ENCODE results near the gene CAMTA1.

CAMTA1 gene

GRCh38 chr1:7535934-7536878 is 751.0 kb downstream of the CAMTA1 start:
- DNase-seq, result no peak

GRCh38 chr1:7536891-7537591 is 751.8 kb downstream of the CAMTA1 start:
- no peak for DNase-seq

- no peak for DNase-seq
Observed at GRCh38 chr1:7538033-7538432, 752.8 kb downstream of the CAMTA1 start.

GRCh38 chr1:7538849-7539768 is 753.9 kb downstream of the CAMTA1 start:
- DNase-seq, result no peak

- peak; percentile 35 for DNase-seq
Observed at GRCh38 chr1:7539769-7540175, 754.5 kb downstream of the CAMTA1 start.

- DNase-seq, result no peak
Observed at GRCh38 chr1:7540816-7541215, 755.6 kb downstream of the CAMTA1 start.

- no peak for DNase-seq
Observed at GRCh38 chr1:7541629-7542028, 756.4 kb downstream of the CAMTA1 start.

GRCh38 chr1:7543718-7544090 is 758.5 kb downstream of the CAMTA1 start:
- DNase-seq, result no peak

- peak; percentile 89 for DNase-seq
Observed at GRCh38 chr1:7549277-7550161, 764.3 kb downstream of the CAMTA1 start.

- no peak for DNase-seq
Observed at GRCh38 chr1:7550261-7550865, 765.1 kb downstream of the CAMTA1 start.

GRCh38 chr1:7550981-7551380 is 765.7 kb downstream of the CAMTA1 start:
- DNase-seq, result no peak

GRCh38 chr1:7551442-7551841 is 766.2 kb downstream of the CAMTA1 start:
- DNase-seq, result no peak

GRCh38 chr1:7552402-7552801 is 767.1 kb downstream of the CAMTA1 start:
- peak; percentile 89 for DNase-seq

GRCh38 chr1:7553042-7553690 is 767.9 kb downstream of the CAMTA1 start:
- no peak for DNase-seq

GRCh38 chr1:7554385-7555235 is 769.4 kb downstream of the CAMTA1 start:
- peak; percentile 64 for DNase-seq

GRCh38 chr1:7555391-7556185 is 770.3 kb downstream of the CAMTA1 start:
- no peak for DNase-seq

GRCh38 chr1:7557301-7557891 is 772.1 kb downstream of the CAMTA1 start:
- DNase-seq, result no peak

GRCh38 chr1:7558041-7558461 is 772.8 kb downstream of the CAMTA1 start:
- no peak for DNase-seq

- DNase-seq, result no peak
Observed at GRCh38 chr1:7558481-7558880, 773.2 kb downstream of the CAMTA1 start.
